Bronchial epithelial cell (primary cell): ENCODE measurements around the gene ST3GAL4. TPM values are rescaled to one million over a fixed set of nuclear protein-coding genes. Genes with fewer than 3 reads are reported as not detected.

Source experiments
- DNase-seq: peaks from one replicate; pipeline ENCODE4 v3.0.0-alpha.2; 2010; ENCODE audit warnings: low read depth
- FAIRE-seq: peaks from 2 replicates; lab custom pipeline; 2011; peaks lifted over from hg19 to GRCh38; lab: Jason Lieb, UNC
- H3K27me3 ChIP-seq: 2 replicates; pipeline ENCODE4 v1.5.1; 2011; ENCODE audit warnings: low read length; ENCODE audit not compliant: control insufficient read depth, insufficient read depth
- H3K36me3 ChIP-seq: 2 replicates; pipeline ENCODE4 v1.5.1; 2011; ENCODE audit warnings: low read length; ENCODE audit not compliant: control insufficient read depth, insufficient read depth
- H3K4me3 ChIP-seq: 2 replicates; pipeline ENCODE4 v1.5.1; 2011; ENCODE audit warnings: mild to moderate bottlenecking, low read depth, low read length, control low read depth
- CTCF ChIP-seq: IDR thresholded peaks from 2 replicates; pipeline ENCODE4 v1.5.1; 2011; ENCODE audit warnings: mild to moderate bottlenecking, moderate library complexity, low read length, control low read depth, inconsistent platforms; ENCODE audit not compliant: insufficient read depth, severe bottlenecking
- total RNA-seq: library from RNA; depleted of rRNA; stranded (reverse); fragments of >200 nt; gene quantifications from 2 replicates; pipeline ENCODE4 v1.2.1, GENCODE V29; 2014

Gene ST3GAL4
- total RNA-seq, 1 donor from 2014 or later: 12.4 TPM

- H3K4me3 ChIP-seq: no peak overlapping the region
- no peak for TF ChIP-seq CTCF
- H3K27me3 ChIP-seq: peaks cover 6% of the 10 kb centered on the region
- no peak for FAIRE-seq
- no peaks in the 10 kb centered on the region for H3K36me3 ChIP-seq
- DNase-seq: no peak
Observed at GRCh38 chr11:126438272-126438671, 82.8 kb downstream of the ST3GAL4 start.

- DNase-seq: no peak
- no peaks in the 10 kb centered on the region for H3K36me3 ChIP-seq
- TF ChIP-seq CTCF: no peak
- no peak for FAIRE-seq
- H3K27me3 ChIP-seq: peaks cover 6% of the 10 kb centered on the region
- no peak overlapping the region for H3K4me3 ChIP-seq
Observed at GRCh38 chr11:126438691-126439090, 83.2 kb downstream of the ST3GAL4 start.

GRCh38 chr11:126440276-126440675, 84.8 kb downstream of the ST3GAL4 start:
- Histone ChIP-seq H3K4me3 (no peak overlapping the region), H3K27me3 (peaks cover 6% of the 10 kb centered on the region), H3K36me3 (no peaks in the 10 kb centered on the region)
- no peak for TF ChIP-seq CTCF
- FAIRE-seq (no peak), DNase-seq (no peak)

GRCh38 chr11:126440792-126441514, 85.5 kb downstream of the ST3GAL4 start:
- H3K4me3 ChIP-seq: no peak overlapping the region
- FAIRE-seq: no peak
- TF ChIP-seq CTCF: peak; percentile 94

GRCh38 chr11:126443120-126443519, 87.6 kb downstream of the ST3GAL4 start:
- Histone ChIP-seq H3K27me3 (peaks cover 6% of the 10 kb centered on the region), H3K36me3 (no peaks in the 10 kb centered on the region), H3K4me3 (no peak overlapping the region)
- no peak for DNase-seq
- TF ChIP-seq CTCF: no peak
- FAIRE-seq: no peak

More at GRCh38 chr11:126440792-126441514, 85.5 kb downstream of the ST3GAL4 start:
- H3K27me3 ChIP-seq: peaks cover 6% of the 10 kb centered on the region
- peak; percentile 39 for DNase-seq
- no peaks in the 10 kb centered on the region for H3K36me3 ChIP-seq
